Muscle of leg (tissue), 11 donors: ENCODE data around the gene MEPCE. TPM values are rescaled to one million over a fixed set of nuclear protein-coding genes. Genes with fewer than 3 reads are reported as not detected.

Source experiments
- DNase-seq: peaks from one replicate; pipeline ENCODE4 v3.0.0; 2013
- H3K27ac ChIP-seq: one replicate; pipeline ENCODE4 v1.5.1; 2013; ENCODE audit warnings: mild to moderate bottlenecking, low read length, control low read depth
- H3K27me3 ChIP-seq: one replicate; pipeline ENCODE4 v1.6.1; 2013; ENCODE audit warnings: low read length; ENCODE audit not compliant: control insufficient read depth, insufficient read depth
- H3K36me3 ChIP-seq: one replicate; pipeline ENCODE4 v1.6.1; 2013; ENCODE audit warnings: low read length; ENCODE audit not compliant: control insufficient read depth, insufficient read depth
- H3K4me1 ChIP-seq: one replicate; pipeline ENCODE4 v1.6.1; 2013; ENCODE audit warnings: low read length; ENCODE audit not compliant: control insufficient read depth, insufficient read depth
- H3K4me3 ChIP-seq: one replicate; pipeline ENCODE4 v1.5.1; 2013; ENCODE audit warnings: low read length, control low read depth
- H3K9me3 ChIP-seq: replicated peaks from 2 replicates; pipeline ENCODE4 v1.6.1; 2013; ENCODE audit warnings: low read depth, low read length; ENCODE audit not compliant: control insufficient read depth
- WGBS: methylation state at CpG from one replicate; pipeline ENCODE4 v1.1.5; 2013; ENCODE audit warnings: missing lambda C conversion rate; ENCODE audit not compliant: insufficient coverage; 5-methylcytosine and 5-hydroxymethylcytosine counted together
- polyA plus RNA-seq, 8 donors: library from polyadenylated mRNA; unstranded; fragments of 120-200 nt; gene quantifications; one replicate each; pipeline versions ENCODE4 v1.2.1 to v1.2.3, GENCODE V29; 2013; ENCODE audit warnings: inconsistent platforms in 1 of 8, low replicate concordance in 1 of 8; ENCODE audit not compliant: insufficient read length in 8 of 8, insufficient read depth in 1 of 8
- total RNA-seq: library from RNA; stranded (reverse); fragments of 120-200 nt; gene quantifications from one replicate; pipeline ENCODE4 v1.2.4, GENCODE V29; 2013

Gene MEPCE
- total and polyA plus RNA-seq, 9 donors = 23.5 to 44.4 (median 37.0) TPM

- H3K4me1 ChIP-seq = no peaks in the 10 kb centered on the region
- H3K27ac ChIP-seq = no peak overlapping the region
- DNase-seq = no peak
- no peak overlapping the region for H3K4me3 ChIP-seq
- H3K36me3 ChIP-seq = no peaks in the 10 kb centered on the region
- no peaks in the 10 kb centered on the region for H3K27me3 ChIP-seq
- H3K9me3 ChIP-seq = no peaks in the 10 kb centered on the region
- WGBS = 59% methylated on average over 3 of the region's 6 CpGs
Observed at GRCh38 chr7:100406767-100407166, 22.9 kb upstream of the MEPCE start.

DNA sequence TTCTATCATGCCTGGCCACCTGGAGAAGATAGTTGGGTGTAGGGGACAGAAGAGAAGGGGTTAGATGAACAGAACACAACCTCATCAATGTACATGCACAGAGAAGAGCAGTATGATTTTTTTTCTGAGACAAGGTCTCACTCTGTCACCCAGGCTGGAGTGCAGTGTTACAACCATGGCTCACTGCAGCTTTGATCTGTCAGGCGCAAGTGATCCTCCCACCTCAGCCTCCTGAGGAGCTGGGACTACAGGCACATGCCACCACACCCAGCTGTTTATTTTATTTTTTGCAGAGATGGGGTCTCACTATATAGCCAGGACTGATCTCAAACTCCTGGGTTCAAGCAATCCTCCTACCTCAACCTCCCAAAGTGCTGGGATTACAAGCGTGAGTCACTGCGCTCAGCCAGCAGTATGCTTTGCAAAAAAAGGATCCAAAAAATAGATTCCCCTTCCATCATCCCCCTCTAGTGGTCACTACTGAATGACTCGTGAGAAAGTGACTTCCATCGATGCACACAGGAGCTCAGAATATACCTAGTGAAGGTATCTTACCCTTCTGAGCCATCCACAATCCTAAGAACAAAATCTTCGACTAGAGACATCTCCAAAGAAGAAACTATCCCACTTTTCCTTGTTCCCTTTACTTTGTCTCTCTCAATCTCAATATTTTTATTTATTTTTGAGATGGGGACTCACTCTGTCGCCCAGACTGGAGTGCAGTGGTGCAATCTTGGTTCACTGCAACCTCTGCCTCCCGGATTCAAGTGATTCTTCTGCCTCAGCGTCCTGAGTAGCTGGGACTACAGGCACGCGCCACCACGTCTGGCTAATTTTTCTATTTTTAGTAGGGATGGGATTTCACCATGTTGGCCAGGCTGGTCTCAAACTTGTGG, 22.1 kb upstream of the MEPCE start:
- Histone ChIP-seq H3K4me1 (no peaks in the 10 kb centered on the region), H3K9me3 (no peaks in the 10 kb centered on the region), H3K36me3 (no peaks in the 10 kb centered on the region), H3K4me3 (no peak overlapping the region), H3K27me3 (no peaks in the 10 kb centered on the region), H3K27ac (no peak overlapping the region)
- peak; percentile 80 for DNase-seq
- WGBS = 26% methylated on average over 4 of the region's 12 CpGs

DNA sequence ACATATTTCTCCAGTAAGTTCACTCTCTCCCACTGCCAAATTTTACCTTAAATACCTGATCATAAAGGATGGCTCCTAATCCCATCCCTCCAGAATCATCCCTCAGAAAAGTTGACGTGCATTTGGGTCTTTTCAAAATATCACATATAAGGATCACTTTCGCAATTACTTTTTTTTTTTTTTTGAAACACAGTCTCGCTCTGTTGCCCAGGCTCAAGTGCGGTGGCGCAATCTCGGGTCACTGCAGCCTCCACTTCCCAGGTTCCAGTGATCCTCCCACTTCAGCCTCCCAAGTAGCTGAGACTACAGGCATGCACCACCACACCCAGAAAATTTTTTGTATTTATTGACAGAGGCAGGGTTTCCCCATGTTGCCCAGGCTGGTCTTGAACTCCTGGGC, 18.5 kb upstream of the MEPCE start:
- no peaks in the 10 kb centered on the region for H3K27me3 ChIP-seq
- H3K27ac ChIP-seq = no peak overlapping the region
- no peak for DNase-seq
- no peaks in the 10 kb centered on the region for H3K9me3 ChIP-seq
- WGBS = 100% methylated on average over 1 of the region's 6 CpGs
- no peaks in the 10 kb centered on the region for H3K36me3 ChIP-seq
- no peaks in the 10 kb centered on the region for H3K4me1 ChIP-seq
- no peak overlapping the region for H3K4me3 ChIP-seq

GRCh38 chr7:100413346-100413745, 16.3 kb upstream of the MEPCE start:
- Histone ChIP-seq H3K9me3 (no peaks in the 10 kb centered on the region), H3K36me3 (no peaks in the 10 kb centered on the region), H3K27ac (no peak overlapping the region), H3K4me3 (no peak overlapping the region), H3K4me1 (no peaks in the 10 kb centered on the region), H3K27me3 (no peaks in the 10 kb centered on the region)
- no peak for DNase-seq

GRCh38 chr7:100413889-100414288, 15.7 kb upstream of the MEPCE start:
- no peak for DNase-seq
- Histone ChIP-seq H3K27me3 (no peaks in the 10 kb centered on the region), H3K27ac (no peak overlapping the region), H3K9me3 (no peaks in the 10 kb centered on the region), H3K4me3 (no peak overlapping the region), H3K36me3 (no peaks in the 10 kb centered on the region), H3K4me1 (no peaks in the 10 kb centered on the region)
- WGBS = no CpG with 5 or more reads among the region's 1 CpG

GRCh38 chr7:100415448-100415847, 14.2 kb upstream of the MEPCE start:
- Histone ChIP-seq H3K4me3 (no peak overlapping the region), H3K4me1 (no peaks in the 10 kb centered on the region), H3K36me3 (no peaks in the 10 kb centered on the region), H3K27me3 (no peaks in the 10 kb centered on the region), H3K9me3 (no peaks in the 10 kb centered on the region), H3K27ac (no peak overlapping the region)
- DNase-seq = no peak
- WGBS = 89% methylated on average over 4 of the region's 5 CpGs

- H3K4me1 ChIP-seq = no peaks in the 10 kb centered on the region
- H3K4me3 ChIP-seq = no peak overlapping the region
- no peaks in the 10 kb centered on the region for H3K36me3 ChIP-seq
- DNase-seq = no peak
- no peak overlapping the region for H3K27ac ChIP-seq
- no peaks in the 10 kb centered on the region for H3K9me3 ChIP-seq
- H3K27me3 ChIP-seq = no peaks in the 10 kb centered on the region
- WGBS = no CpG with 5 or more reads among the region's 1 CpG
Observed at GRCh38 chr7:100418930-100419659, 10.5 kb upstream of the MEPCE start.

GRCh38 chr7:100419660-100420226, 9.9 kb upstream of the MEPCE start:
- DNase-seq = no peak
- WGBS = no CpG with 5 or more reads among the region's 1 CpG
- H3K36me3 ChIP-seq = no peaks in the 10 kb centered on the region
- no peak overlapping the region for H3K27ac ChIP-seq
- H3K4me1 ChIP-seq = no peaks in the 10 kb centered on the region
- H3K4me3 ChIP-seq = no peak overlapping the region
- H3K27me3 ChIP-seq = no peaks in the 10 kb centered on the region
- no peaks in the 10 kb centered on the region for H3K9me3 ChIP-seq

GRCh38 chr7:100423315-100423714, 6.3 kb upstream of the MEPCE start:
- no peaks in the 10 kb centered on the region for H3K36me3 ChIP-seq
- peaks cover 6% of the 10 kb centered on the region for H3K4me1 ChIP-seq
- no peaks in the 10 kb centered on the region for H3K27me3 ChIP-seq
- H3K27ac ChIP-seq = no peak overlapping the region
- WGBS = no CpG with 5 or more reads among the region's 6 CpGs
- no peak for DNase-seq
- no peak overlapping the region for H3K4me3 ChIP-seq
- peaks cover 2% of the 10 kb centered on the region for H3K9me3 ChIP-seq

DNA sequence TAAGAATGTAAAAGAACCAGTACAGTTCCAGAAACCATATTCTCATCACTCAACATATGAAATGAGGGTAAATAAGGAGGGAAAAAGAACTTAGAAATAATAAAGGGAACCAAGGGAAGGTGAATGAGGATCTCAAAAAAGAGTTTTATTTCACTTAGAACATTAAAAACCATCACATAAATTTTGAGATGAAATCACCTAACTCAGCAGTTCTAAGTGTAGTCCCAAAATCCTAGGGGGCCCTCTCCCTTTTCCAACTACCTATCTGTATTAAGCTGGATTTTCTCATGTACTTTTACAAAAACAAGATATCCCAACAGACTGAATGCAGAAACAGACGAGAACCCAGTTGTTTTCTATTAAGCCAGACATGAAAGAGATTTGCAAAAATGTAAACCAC, 4.3 kb upstream of the MEPCE start:
- no peaks in the 10 kb centered on the region for H3K36me3 ChIP-seq
- no peak for DNase-seq

More for the DNA sequence above, 4.3 kb upstream of the MEPCE start:
- Histone ChIP-seq H3K27ac (no peak overlapping the region), H3K27me3 (no peaks in the 10 kb centered on the region), H3K9me3 (peaks cover 2% of the 10 kb centered on the region), H3K4me3 (no peak overlapping the region), H3K4me1 (peaks cover 6% of the 10 kb centered on the region)
- WGBS = no CpG with 5 or more reads among the region's 1 CpG
